HG02852 (cell line): ENCODE measurements around the gene MAMLD1.

Experiments
- ATAC-seq: cut with Tn5 transposase; IDR thresholded peaks from one replicate; pipeline ENCODE4 v1.9.1; 2021; ENCODE audit warnings: mild to moderate bottlenecking, moderate library complexity; ENCODE audit not compliant: unreplicated experiment

The MAMLD1 gene

GRCh38 chrX:150377005-150377404 lies 13.9 kb downstream of the MAMLD1 start:
- ATAC-seq, result no peak

GRCh38 chrX:150405006-150405405 lies 41.9 kb downstream of the MAMLD1 start:
- no peak for ATAC-seq

GRCh38 chrX:150405576-150405975 lies 42.5 kb downstream of the MAMLD1 start:
- no peak for ATAC-seq

- no peak for ATAC-seq
Observed at GRCh38 chrX:150406596-150406995, 43.5 kb downstream of the MAMLD1 start.

- no peak for ATAC-seq
Observed at GRCh38 chrX:150408007-150408406, 44.9 kb downstream of the MAMLD1 start.

- ATAC-seq, result no peak
Observed at GRCh38 chrX:150408561-150408960, 45.4 kb downstream of the MAMLD1 start.

- no peak for ATAC-seq
Observed at GRCh38 chrX:150409486-150409885, 46.4 kb downstream of the MAMLD1 start.

GRCh38 chrX:150409964-150410363 lies 46.8 kb downstream of the MAMLD1 start:
- ATAC-seq, result no peak

- no peak for ATAC-seq
Observed at GRCh38 chrX:150410513-150410912, 47.4 kb downstream of the MAMLD1 start.

- ATAC-seq, result no peak
Observed at GRCh38 chrX:150411656-150412055, 48.5 kb downstream of the MAMLD1 start.

- ATAC-seq, result no peak
Observed at GRCh38 chrX:150414228-150414627, 51.1 kb downstream of the MAMLD1 start.

GRCh38 chrX:150416469-150416868 lies 53.4 kb downstream of the MAMLD1 start:
- no peak for ATAC-seq

GRCh38 chrX:150421816-150422215 lies 58.7 kb downstream of the MAMLD1 start:
- no peak for ATAC-seq

- no peak for ATAC-seq
Observed at GRCh38 chrX:150429594-150429993, 66.5 kb downstream of the MAMLD1 start.

- ATAC-seq, result no peak
Observed at GRCh38 chrX:150436195-150436594, 73.1 kb downstream of the MAMLD1 start.

GRCh38 chrX:150438165-150438564 lies 75.0 kb downstream of the MAMLD1 start:
- no peak for ATAC-seq

- no peak for ATAC-seq
Observed at GRCh38 chrX:150446151-150446550, 83.0 kb downstream of the MAMLD1 start.

GRCh38 chrX:150446995-150447394 lies 83.9 kb downstream of the MAMLD1 start:
- ATAC-seq, result no peak

- ATAC-seq, result no peak
Observed at GRCh38 chrX:150449313-150449712, 86.2 kb downstream of the MAMLD1 start.

GRCh38 chrX:150450519-150451177 lies 87.5 kb downstream of the MAMLD1 start:
- ATAC-seq, result no peak

- no peak for ATAC-seq
Observed at GRCh38 chrX:150451953-150452352, 88.8 kb downstream of the MAMLD1 start.

GRCh38 chrX:150454083-150454482 lies 91.0 kb downstream of the MAMLD1 start:
- no peak for ATAC-seq

- no peak for ATAC-seq
Observed at GRCh38 chrX:150454508-150455214, 91.5 kb downstream of the MAMLD1 start.
